ENCODE data around the gene ZC3H18. TPM values are rescaled to one million over a fixed set of nuclear protein-coding genes. Genes with fewer than 3 reads are reported as not detected.

The ZC3H18 gene
- total RNA-seq, 1 donor from 2014 or later, result 92.9 TPM

DNA sequence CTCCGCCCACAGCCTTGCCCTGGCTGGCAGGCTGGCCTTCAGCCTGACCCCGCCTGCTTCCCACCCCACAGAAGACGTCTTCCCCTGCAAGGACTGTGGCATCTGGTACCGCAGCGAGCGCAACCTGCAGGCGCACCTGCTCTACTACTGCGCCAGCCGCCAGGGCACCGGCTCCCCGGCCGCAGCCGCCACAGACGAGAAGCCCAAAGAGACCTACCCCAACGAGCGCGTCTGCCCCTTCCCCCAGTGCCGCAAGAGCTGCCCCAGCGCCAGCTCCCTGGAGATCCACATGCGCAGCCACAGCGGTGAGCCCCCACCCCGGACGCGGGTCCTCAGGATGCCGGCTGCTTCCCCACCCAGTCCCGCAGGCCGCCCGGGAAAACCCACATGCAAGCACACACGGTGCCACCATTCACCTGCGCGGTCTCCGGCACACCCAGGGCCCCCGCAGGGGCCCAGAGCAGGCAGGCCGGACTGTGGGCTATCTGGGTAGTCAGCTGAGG is 38.2 kb upstream of the ZC3H18 start:
- intact Hi-C loops (cut with micrococcal nuclease), result loop anchor here (5.0 kb wide), 1 partner anchor 580 kb away; the partner anchor contains the start of gene BANP

DNA sequence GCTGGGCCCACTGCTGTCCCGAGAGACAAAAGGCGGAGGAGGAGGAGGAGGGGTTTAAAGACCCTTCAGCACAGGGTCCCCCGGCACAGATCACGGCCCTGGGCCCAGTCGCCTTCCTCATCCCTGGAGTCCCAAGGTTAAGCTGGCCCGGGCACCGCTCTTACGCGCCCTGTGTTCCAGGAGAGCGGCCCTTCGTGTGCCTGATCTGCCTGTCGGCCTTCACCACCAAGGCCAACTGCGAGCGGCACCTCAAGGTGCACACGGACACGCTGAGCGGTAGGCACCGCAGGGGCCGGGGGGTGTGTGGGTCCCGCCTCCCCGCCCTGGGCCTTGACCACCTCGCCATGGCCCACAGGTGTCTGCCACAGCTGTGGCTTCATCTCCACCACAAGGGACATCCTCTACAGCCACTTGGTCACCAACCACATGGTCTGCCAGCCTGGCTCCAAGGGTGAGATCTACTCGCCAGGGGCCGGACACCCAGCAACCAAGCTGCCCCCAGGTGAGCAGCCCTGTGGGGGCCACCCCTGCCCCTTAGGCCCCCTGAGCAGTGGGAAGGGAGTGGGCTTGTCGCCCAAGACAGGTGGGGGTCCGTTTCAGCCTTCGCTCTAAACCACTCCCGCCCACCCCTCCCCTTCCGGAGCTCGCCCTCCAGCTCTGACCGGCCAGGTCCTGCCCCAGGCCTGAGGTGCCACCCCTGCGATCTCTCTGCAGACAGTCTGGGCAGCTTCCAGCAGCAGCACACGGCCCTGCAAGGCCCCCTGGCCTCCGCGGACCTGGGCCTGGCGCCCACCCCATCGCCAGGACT is 37.6 kb upstream of the ZC3H18 start:
- intact Hi-C loops (cut with micrococcal nuclease), result loop anchor here (5.0 kb wide), 1 partner anchor 580 kb away; the partner anchor contains the start of gene BANP

DNA sequence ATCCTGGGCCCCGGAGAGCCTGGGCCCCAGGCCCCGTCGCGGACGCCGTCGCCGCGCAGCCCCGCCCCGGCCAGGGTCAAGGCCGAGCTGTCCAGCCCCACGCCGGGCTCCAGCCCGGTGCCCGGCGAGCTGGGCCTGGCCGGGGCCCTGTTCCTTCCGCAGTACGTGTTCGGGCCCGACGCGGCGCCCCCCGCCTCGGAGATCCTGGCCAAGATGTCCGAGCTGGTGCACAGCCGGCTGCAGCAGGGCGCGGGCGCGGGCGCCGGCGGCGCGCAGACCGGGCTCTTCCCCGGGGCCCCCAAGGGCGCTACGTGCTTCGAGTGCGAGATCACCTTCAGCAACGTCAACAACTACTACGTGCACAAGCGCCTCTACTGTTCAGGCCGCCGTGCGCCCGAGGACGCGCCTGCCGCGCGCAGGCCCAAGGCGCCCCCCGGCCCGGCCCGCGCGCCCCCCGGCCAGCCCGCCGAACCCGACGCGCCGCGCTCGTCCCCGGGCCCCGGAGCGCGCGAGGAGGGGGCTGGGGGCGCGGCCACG is 36.8 kb upstream of the ZC3H18 start:
- intact Hi-C loops (cut with micrococcal nuclease), result loop anchor here (5.0 kb wide), 1 partner anchor 581 kb away; the partner anchor contains the start of gene BANP

DNA sequence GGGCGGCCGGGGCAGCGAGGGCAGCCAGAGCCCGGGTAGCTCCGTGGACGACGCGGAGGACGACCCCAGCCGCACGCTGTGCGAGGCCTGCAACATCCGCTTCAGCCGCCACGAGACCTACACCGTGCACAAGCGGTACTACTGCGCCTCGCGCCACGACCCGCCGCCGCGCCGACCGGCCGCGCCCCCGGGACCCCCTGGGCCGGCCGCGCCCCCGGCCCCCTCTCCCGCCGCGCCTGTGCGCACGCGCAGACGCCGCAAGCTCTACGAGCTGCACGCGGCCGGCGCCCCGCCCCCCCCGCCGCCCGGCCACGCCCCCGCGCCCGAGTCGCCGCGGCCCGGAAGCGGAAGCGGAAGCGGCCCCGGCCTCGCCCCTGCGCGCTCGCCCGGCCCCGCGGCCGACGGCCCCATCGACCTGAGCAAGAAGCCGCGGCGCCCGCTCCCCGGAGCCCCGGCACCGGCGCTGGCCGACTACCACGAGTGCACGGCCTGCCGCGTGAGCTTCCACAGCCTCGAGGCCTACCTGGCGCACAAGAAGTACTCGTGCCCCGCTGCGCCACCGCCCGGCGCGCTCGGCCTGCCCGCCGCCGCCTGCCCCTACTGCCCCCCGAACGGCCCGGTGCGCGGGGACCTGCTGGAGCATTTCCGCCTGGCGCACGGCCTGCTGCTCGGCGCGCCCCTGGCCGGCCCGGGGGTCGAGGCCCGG is 36.1 kb upstream of the ZC3H18 start:
- intact Hi-C loops (cut with micrococcal nuclease), result loop anchor here (1.0 to 5.0 kb wide), 2 partner anchors 82 to 582 kb away; partner anchors contain the start of gene BANP

DNA sequence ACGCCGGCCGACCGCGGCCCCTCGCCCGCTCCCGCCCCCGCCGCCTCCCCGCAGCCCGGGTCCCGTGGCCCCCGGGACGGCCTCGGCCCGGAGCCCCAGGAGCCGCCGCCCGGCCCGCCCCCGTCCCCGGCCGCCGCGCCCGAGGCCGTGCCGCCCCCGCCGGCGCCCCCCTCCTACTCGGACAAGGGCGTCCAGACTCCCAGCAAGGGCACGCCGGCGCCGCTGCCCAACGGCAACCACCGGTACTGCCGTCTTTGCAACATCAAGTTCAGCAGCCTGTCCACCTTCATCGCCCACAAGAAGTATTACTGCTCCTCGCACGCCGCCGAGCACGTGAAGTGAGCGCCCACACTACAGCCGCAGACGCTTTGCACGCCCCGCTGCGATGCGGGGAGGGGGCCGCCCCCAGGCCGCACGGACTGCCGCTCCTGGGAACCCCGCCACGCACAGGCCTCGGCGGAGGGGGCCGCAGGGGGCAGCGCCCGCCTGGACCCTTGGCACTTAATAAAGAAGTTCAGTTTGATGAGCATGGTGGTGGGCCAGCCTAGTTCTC is 35.5 kb upstream of the ZC3H18 start:
- intact Hi-C loops (cut with micrococcal nuclease), result loop anchor here (1.0 to 5.0 kb wide), 2 partner anchors 82 to 582 kb away; partner anchors contain the start of gene BANP

DNA sequence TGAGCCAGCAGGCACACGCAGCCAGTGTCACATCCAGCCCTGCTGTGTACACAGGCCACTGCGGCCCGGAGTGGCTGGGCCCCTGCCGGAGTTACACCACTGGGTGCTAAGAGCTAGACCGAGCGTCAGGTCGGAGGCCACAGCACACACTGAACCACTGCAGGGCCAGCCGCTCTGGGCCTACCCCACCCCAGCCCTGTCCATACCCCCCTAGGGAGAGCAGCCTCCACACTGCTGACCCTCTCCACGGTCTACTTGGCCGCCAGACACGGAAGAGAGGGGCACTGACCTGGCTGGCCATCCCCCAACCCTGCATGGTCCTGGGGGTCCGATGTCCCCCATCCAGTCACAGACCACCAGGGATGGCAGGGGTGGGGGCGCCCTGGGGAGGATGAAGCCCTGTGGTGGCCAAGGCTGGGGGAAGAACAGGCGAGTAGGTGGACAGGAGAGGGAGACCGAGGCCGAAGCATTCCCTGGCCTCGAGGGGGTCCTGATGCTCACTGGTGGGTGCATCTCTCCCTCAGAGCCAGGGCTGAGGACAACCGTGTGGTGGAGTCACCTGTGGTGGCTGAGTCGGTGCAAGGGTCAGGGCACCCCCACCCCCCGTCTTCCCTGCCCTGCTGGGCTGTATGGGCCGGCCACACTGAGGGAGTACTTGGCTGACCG is 34.9 kb upstream of the ZC3H18 start:
- intact Hi-C loops (cut with micrococcal nuclease), result no loop called here

DNA sequence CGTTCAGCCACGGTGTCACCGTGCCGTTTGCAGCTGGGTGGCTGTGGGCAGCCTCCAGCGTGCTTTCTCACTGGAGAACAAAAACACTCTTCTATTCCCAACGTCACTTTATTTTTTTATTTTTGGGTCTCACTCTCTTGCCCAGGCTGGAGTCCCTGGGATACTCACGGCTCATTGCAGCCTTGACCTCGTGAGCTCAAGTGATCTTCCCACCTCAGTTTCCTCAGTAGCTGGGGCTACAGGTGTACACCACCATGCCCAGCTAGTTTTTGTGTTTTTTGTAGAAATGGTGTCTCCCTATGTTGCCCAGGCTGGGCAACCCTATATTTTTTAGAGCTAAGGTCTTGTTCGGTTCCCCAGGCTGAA is 34.4 kb upstream of the ZC3H18 start:
- intact Hi-C loops (cut with micrococcal nuclease), result no loop called here

DNA sequence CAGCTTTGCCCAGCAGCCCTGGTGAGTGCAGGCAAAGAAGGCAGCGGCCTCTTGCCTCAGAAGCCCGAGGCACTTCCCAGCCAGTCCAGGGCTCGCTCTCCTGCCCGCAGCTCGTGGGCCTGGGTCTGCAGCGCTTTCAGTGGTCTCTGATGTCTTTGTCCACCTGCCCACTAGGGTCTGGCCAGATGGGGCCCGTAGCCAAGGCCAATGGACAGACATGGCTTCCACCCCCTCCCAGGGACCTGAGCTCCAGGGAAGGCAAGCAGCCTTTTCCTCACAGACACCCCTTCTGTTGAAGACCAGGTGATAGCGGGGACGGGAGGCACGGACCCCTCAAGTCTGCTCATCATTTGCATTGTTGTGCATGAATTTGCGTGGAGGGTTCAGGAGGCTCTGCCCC is 33.7 kb upstream of the ZC3H18 start:
- intact Hi-C loops (cut with micrococcal nuclease), result no loop called here

DNA sequence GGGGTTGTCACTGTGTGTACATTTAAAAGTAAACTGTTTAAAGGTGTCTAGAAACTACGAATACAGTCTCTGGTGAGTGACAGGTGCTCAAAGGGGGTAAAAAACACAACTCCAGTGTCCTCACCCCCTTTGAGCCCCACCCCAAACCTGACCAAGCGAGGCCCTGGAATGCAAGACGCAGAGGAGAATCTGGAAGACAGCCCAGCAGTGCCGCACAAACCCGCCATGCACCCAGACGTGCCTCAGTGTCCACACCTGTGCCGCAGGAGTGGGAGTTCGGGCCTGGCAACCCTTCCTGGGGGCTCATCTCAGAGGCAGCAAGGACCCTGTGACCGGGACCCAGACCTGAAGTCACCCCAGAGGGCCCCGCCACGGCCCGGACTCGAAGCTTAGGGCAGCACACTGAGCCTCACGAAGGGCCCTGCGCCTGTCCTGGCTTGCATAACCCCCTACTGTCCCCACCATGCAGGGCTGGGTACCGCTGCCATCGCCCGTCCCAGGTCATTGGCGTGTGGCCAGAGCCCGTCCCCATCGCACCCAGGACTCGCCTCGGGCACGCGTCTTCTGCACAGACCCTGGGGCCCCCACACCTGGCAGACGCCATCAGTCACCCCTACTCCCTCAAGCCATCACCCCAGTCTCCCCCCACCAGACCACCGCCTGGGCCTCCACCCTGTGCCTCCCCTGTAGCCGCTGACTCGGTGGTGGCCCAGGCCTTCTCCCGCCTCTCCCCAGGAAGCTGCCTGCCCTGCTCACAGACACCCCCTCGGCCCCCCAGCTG is 33.0 kb upstream of the ZC3H18 start:
- intact Hi-C loops (cut with micrococcal nuclease), result no loop called here

DNA sequence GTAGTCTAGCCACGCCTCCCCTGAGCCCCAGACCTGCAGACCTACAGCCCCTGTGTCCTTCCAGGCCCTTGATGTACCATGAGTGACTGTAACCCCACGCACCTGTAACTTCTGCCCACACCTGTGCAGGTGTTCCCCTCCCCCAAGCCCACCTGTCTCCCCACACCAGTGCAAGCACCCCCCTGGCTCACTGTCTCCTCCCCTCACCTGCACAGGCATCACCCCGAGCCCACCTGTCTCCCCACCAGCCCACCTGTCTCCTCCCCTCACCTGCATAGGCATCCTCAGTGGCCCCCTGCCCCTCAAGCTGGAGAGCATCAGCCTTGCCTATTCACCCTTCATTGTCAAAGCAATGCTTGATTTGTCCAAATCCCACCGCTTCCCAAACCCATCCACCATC is 32.3 kb upstream of the ZC3H18 start:
- intact Hi-C loops (cut with micrococcal nuclease), result no loop called here

DNA sequence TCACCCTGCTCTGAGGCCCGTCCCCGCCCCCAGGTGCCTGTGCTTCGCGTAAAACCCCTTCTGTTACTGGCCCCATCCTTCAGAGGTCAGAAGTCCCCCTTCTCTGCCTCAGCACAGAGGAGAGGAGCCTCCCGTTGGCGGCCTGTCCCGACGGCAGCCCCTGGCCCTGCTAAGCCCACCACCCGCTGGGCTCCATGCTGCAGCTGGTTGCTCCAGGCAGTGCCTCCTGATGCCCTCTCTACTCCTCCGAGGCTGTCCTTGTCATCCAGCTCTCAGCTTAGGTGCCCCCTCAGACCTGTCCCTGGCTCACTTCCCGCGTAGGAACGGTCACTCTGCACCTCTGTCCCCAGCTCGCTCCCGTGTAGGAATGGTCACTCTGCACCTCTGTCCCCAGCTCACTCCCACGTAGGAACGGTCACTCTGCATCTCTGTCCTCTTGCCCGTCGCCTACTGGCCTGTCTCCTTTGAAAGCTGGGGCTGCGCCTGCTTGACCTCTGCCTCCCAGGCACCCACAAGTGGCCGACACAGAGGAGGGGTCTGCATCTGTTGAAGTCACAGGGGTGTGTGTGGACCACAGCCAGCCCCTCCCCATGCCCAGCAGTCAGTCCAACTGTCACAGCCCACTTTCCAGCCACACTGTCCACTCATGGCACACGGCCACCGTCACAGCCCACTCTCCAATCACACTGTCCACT is 31.7 kb upstream of the ZC3H18 start:
- intact Hi-C loops (cut with micrococcal nuclease), result no loop called here

DNA sequence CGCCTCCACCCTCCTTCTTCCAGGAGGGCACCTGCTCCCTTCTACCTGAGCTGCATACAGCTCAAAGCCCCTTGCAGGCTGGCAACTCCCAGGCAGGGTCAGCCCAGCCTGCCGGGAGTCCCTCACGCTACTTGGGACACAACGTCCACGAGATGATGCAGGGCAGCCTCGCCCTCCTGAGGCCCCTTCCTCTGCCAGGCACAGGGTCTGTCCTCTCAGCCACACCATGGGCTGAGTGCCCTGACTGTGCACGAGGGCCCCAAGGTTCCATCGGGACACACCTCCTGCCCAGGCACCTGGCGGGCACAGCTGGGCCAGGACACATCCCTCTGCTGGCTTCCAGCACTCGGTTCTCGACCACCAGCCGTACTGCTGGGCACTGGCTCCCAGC is 30.9 kb upstream of the ZC3H18 start:
- intact Hi-C loops (cut with micrococcal nuclease), result no loop called here

DNA sequence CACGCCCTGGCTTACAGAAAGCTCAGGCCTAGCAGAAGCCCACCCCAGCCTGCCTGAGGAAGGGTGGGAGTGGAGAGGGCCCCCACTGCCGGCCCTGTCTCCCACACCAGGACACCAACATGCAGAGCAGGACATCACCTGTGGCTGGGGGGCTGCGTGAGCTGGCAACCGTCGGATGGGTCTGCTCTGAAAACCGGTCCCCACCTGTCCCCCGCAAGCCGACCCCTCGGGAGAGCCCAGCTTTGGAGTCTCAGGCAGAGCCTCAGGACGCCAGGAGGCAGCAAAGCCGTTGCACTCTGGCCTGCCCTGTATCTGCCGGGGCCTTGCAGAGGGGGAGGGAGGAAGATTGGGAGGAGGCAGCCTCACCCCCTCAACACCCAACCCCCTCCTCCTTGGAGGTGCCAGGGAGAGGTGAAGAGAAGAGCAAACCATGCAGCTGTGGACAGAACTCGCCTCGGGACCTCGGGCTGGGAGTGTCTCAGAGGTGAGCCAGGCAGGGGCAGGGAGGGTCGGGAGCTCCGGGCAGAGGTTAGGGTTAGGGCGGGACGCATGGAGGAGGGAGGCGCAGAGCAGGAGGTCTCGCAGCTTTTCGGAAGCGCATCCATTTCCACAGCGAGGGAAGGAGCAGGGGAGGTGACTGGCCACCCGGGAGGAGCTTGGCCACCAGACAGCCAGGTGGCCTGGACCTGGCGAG is 30.4 kb upstream of the ZC3H18 start:
- intact Hi-C loops (cut with micrococcal nuclease), result no loop called here

DNA sequence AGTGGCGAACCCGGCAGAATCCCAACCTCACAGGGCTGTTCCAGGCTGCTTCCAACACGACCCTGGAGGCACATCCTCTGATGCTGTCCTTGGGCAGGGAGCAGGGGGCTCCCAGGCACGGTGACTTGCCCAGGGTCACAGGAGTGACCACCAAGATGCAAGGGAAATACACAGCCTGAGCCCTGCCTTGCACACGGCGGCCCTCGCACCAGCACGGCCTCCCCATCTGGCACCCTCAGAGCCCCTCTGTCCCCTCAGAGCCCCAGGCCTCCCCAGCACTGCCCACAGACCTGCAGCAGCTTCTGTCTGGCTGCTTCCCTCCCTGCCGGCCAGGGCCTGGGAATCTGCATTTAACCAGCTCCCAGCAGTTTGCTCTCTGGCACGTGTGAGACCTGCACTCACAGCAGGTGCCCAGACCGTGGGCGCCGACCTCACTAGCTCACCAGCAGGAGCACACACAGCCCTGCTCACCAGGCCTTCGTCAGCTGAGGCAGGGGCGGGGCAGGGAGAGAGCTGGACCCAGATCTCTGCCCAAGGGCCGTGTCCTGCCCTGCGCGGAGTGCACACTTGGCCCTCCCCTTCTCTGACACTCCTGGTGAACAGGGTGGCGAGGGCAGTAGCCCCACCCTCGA is 29.7 kb upstream of the ZC3H18 start:
- intact Hi-C loops (cut with micrococcal nuclease), result no loop called here

DNA sequence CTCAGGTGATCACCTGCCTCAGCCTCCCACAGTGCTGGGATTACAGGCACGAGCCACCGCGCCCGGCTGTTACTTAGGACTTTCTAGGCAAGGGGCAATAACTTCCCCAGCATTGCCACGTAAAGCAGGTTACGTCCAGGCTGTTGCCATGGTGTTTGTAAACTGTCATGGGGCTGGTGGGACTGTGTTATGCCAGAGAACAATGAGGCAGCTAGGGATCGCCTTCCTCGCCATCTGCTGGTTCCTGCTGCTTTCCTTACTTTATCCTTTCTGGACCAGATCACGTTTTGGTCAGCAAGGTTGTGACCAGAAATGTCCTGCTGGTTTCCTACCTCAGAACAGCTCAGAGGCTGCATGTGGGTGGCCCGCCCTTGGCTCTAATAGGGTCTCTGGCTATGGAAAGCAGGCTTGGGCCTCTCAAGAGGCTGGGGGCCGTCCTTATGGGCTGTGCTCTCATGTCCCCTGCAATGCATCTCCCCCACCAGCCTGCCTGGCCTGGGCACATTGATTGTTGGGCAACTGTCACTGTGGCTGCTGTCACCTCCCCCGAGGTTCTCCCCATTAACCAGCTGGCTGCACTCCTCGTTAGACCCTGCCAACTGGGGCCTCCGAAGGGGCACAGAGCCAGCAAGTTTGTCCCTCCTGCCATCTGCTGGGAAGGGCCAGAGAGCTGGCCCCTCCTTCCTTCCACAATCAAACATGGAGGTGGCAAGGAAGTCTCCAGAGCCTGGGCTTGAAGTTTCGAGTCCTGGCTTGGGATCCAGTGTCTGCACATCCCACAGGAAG is 28.2 kb upstream of the ZC3H18 start:
- intact Hi-C loops (cut with micrococcal nuclease), result no loop called here

DNA sequence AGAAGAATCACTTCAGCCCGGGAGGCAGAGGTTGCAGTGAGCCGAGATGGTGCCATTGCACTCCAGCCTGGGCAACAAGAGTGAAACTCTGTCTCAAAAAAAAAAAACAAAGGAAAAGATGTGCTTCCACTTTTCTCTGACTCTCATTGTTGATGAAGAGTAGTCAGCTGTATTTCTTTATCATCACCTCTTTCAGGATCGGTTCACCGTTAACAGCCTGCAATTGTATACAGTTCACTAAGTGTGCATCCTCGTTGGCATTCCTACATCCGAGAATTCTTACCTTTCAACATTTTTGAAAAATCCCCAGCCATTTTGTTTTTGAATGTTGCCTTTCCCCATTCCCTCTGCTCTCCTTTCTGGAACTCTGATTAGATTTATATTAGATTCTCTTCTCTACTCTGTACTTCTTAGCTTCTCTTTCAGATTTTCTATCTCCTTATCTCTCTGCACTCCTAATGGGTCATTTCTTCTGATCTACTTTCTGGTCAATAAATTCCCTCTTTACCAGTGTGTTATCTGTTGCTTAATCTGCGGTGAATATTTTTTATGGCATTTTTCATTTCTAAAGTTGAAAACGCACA is 26.9 kb upstream of the ZC3H18 start:
- intact Hi-C loops (cut with micrococcal nuclease), result no loop called here

DNA sequence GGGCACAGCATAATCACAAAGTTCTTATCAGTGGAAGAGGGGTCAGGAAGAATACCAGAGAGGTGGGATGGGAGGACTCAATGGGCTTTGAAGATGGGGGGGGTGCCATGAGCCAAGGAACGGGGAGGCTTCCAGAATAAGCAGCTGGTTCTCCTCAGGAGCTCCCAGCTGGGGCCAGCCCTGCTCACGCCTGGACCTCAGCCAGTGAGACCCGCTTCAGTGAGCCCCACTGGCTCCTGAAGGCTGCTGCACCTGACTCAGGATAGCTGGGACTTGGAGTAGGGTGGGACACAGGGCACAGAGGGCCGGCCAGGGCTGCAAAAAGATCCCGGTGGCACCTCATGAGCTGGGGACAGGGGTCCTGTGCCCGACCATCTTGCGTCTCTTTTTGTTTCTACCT is 24.4 kb upstream of the ZC3H18 start:
- intact Hi-C loops (cut with micrococcal nuclease), result loop anchor here (1.0 kb wide), 1 partner anchor 24 kb away; no protein-coding TSS in a partner anchor
